Endothelial cell of umbilical vein (primary cell): ENCODE results near the gene FBXW11.

Experiments used
- CTCF ChIP-seq, 2 donors: IDR thresholded peaks; 1 replicate in 1 of 2; 2 replicates in 1 of 2; pipeline ENCODE4 v1.5.1; 2011; ENCODE audit warnings: low read length in 2 of 2, mild to moderate bottlenecking in 2 of 2, moderate library complexity in 2 of 2, control low read depth in 1 of 2, inconsistent platforms in 1 of 2, low read depth in 1 of 2; ENCODE audit not compliant: insufficient read depth in 1 of 2; ENCODE audit errors: extremely low read depth in 1 of 2
- GATA2 ChIP-seq: IDR thresholded peaks from 2 replicates; pipeline ENCODE4 v1.7.0; 2011; ENCODE audit warnings: low read depth, mild to moderate bottlenecking, moderate library complexity, mixed read lengths, low read length; ENCODE audit not compliant: insufficient read length, insufficient read depth
- POLR2A ChIP-seq: IDR thresholded peaks from 2 replicates; pipeline ENCODE4 v1.6.1; 2012; ENCODE audit warnings: low read depth, mild to moderate bottlenecking, control low read depth, low read length
- POLR2AphosphoS5 ChIP-seq: IDR thresholded peaks from 2 replicates; pipeline ENCODE4 v1.6.1; 2012; ENCODE audit warnings: low read depth, mild to moderate bottlenecking, control low read depth, low read length, moderate library complexity; ENCODE audit not compliant: insufficient read depth

GRCh38 chr5:171871711-171872110 lies 134.7 kb downstream of the FBXW11 start:
- no peak for TF ChIP-seq GATA2
- no peak for TF ChIP-seq POLR2AphosphoS5
- TF ChIP-seq CTCF (IDR thresholded peaks at IDR 0.05; ENCODE audit: extremely low read depth in 1 of 2, insufficient read depth in 1 of 2, low read depth in 1 of 2, low read length in 2 of 2), result no peak
- no peak for TF ChIP-seq POLR2A
